Bronchial epithelial cell (primary cell): ENCODE measurements around the gene NCSTN. TPM values are rescaled to one million over a fixed set of nuclear protein-coding genes. Genes with fewer than 3 reads are reported as not detected.

ENCODE experiments used
- DNase-seq: peaks from one replicate; pipeline ENCODE4 v3.0.0-alpha.2; 2010; ENCODE audit warnings: low read depth
- FAIRE-seq: peaks from 2 replicates; lab custom pipeline; 2011; peaks lifted over from hg19 to GRCh38; lab: Jason Lieb, UNC
- H3K27me3 ChIP-seq: 2 replicates; pipeline ENCODE4 v1.5.1; 2011; ENCODE audit warnings: low read length; ENCODE audit not compliant: control insufficient read depth, insufficient read depth
- H3K36me3 ChIP-seq: 2 replicates; pipeline ENCODE4 v1.5.1; 2011; ENCODE audit warnings: low read length; ENCODE audit not compliant: control insufficient read depth, insufficient read depth
- H3K4me3 ChIP-seq: 2 replicates; pipeline ENCODE4 v1.5.1; 2011; ENCODE audit warnings: mild to moderate bottlenecking, low read depth, low read length, control low read depth
- total RNA-seq: library from RNA; depleted of rRNA; stranded (reverse); fragments of >200 nt; gene quantifications from 2 replicates; pipeline ENCODE4 v1.2.1, GENCODE V29; 2014
- TF ChIP-seq, protein P1 (sequence below): IDR thresholded peaks from 2 replicates; pipeline ENCODE4 v1.5.1; 2011; ENCODE audit warnings: mild to moderate bottlenecking, moderate library complexity, low read length, control low read depth, inconsistent platforms; ENCODE audit not compliant: insufficient read depth, severe bottlenecking

The NCSTN gene
- total RNA-seq, 1 donor from 2014 or later = 27.9 TPM

DNA sequence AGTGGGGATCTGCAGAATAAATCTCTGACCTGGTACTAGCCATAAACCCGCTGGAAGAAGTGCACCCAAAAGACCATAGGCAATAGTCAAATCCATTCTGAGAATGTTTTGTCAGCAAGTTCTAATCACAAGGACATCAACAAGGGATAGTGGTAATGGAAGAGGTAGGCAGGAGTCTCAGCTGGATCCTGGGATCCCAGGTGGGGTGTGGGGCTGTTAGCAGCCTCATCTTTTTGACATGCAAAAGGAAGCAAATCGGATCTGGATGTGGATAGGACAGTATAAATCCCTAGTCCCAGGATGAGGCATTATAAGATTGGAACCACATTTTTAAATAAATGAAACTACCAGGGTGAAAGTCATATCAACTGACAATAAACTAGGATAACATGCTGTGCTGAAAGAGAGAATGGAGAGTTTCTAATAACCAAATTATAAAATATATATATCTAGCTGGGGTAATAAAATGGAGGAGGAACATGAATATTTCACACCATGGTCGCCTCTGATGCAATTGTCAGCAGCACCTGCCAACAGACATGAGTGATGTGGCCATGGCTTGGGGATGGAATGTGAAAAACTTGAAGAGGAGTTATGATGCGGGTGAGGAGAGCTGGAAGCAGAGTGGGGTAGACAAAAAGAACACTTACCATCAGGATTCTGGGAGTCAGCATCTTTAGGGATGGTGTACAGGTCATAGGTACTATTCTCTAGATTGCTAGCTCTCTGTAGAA is 34.6 kb upstream of the NCSTN start:
- peaks cover 32% of the 10 kb centered on the region for H3K36me3 ChIP-seq
- DNase-seq = no peak
- FAIRE-seq = no peak

DNA sequence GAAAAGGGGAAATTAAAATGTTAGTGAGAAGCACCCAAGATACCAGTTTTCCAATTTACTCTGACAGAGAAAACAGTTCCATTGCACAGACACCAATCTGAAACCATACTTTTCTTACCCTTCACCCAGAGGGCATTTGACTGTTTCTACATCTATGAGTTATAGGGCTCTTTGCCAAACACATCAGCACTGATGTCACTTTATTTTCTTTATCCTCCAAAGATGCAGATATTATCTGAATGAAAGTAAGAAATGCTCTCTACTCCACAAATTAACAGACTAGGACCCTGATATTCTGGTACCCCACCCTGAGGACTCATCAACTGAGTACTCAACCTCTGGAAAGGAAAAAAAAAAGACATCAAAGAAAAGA is 34.0 kb upstream of the NCSTN start:
- Histone ChIP-seq H3K36me3 (peaks cover 34% of the 10 kb centered on the region), H3K4me3 (no peak overlapping the region), H3K27me3 (no peaks in the 10 kb centered on the region)
- FAIRE-seq = no peak
- TF ChIP-seq, protein P1, sequence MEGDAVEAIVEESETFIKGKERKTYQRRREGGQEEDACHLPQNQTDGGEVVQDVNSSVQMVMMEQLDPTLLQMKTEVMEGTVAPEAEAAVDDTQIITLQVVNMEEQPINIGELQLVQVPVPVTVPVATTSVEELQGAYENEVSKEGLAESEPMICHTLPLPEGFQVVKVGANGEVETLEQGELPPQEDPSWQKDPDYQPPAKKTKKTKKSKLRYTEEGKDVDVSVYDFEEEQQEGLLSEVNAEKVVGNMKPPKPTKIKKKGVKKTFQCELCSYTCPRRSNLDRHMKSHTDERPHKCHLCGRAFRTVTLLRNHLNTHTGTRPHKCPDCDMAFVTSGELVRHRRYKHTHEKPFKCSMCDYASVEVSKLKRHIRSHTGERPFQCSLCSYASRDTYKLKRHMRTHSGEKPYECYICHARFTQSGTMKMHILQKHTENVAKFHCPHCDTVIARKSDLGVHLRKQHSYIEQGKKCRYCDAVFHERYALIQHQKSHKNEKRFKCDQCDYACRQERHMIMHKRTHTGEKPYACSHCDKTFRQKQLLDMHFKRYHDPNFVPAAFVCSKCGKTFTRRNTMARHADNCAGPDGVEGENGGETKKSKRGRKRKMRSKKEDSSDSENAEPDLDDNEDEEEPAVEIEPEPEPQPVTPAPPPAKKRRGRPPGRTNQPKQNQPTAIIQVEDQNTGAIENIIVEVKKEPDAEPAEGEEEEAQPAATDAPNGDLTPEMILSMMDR = no peak
- peak; percentile 10 for DNase-seq

More for the DNA sequence above, 34.6 kb upstream of the NCSTN start:
- TF ChIP-seq, protein P1 = no peak
- H3K4me3 ChIP-seq = no peak overlapping the region
- no peaks in the 10 kb centered on the region for H3K27me3 ChIP-seq

DNA sequence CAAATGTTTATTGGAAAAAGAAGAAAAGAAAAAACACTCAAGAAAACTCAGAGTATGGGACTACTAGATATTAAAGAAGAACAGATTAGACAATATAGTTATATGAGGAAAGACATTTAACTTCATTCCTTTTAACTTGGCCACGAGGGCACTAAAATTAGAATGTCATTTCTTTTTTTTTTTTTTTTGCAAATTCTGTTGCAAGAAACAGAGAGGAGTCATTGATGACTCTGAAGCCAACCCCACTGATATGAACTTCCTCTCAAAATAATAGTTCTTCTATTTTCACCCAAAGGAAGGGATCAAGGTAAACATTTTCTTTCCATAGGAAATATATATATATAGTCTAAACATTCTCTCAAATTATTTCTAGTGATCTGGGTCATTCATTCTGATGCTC is 33.6 kb upstream of the NCSTN start:
- Histone ChIP-seq H3K4me3 (no peak overlapping the region), H3K36me3 (peaks cover 34% of the 10 kb centered on the region), H3K27me3 (no peaks in the 10 kb centered on the region)
- FAIRE-seq (no peak), DNase-seq (no peak)
- TF ChIP-seq, protein P1 = no peak

DNA sequence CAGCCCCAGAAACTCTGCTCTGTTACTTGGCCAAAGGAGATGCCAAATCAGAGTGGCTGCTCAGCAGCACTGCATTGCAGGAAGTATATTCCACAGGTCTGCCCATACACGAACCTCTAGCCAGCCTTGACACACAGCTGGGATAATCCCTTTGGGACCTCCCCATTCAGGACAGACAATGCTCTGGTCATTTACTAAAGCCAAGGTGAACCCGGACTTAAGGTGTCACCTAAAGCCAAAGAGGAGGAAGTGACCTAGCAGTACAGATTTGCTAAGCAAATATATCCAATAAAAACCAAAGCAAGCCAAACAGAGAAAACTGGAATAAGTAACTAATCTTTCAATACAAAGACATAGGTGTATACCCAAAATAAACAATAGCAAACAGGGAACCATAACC is 27.8 kb upstream of the NCSTN start:
- peaks cover 15% of the 10 kb centered on the region for H3K36me3 ChIP-seq
- H3K27me3 ChIP-seq = no peaks in the 10 kb centered on the region
- H3K4me3 ChIP-seq = no peak overlapping the region
- DNase-seq = no peak
- no peak for FAIRE-seq
- TF ChIP-seq, protein P1 = no peak

DNA sequence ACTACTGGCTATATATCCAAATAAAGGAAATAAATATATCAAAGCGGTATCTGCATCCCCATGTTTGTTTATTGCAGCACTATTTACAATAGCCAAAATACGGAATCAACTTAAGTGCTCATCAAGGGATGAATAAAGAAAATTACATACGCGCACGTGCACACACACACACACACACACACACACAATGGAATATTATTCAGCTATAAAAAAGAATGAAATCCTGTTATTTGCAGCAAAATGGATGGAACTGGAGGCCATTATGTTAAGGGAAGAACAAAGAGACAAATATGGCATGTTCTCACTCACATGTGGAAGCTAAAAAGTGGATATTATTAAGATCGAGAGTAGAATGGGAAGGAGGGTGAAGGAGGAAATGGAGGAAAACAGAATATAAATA is 20.4 kb upstream of the NCSTN start:
- H3K27me3 ChIP-seq = no peaks in the 10 kb centered on the region
- FAIRE-seq = no peak
- peaks cover 6% of the 10 kb centered on the region for H3K36me3 ChIP-seq
- TF ChIP-seq, protein P1 = no peak
- H3K4me3 ChIP-seq = no peak overlapping the region
- DNase-seq = no peak

DNA sequence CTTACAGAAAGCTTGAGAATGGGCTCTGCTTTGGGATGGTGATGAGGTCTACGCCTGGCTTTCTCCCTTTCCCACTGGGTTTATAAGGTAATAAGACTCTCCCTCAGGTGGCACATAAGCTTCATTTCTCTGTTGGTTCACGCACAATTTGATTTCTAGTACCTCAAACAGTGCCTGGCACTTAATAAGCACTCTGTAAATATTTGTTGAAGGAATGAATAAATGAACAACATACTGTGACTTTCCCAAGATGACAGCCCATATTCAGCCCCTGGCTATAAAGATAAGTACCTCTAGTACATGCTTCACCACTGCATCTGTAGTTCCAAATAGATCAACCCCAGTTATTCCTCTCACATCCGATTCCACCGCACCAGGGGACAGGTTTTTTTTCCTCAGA is 17.9 kb upstream of the NCSTN start:
- Histone ChIP-seq H3K27me3 (no peaks in the 10 kb centered on the region), H3K36me3 (peaks cover 14% of the 10 kb centered on the region), H3K4me3 (no peak overlapping the region)
- FAIRE-seq = no peak
- TF ChIP-seq, protein P1 = no peak
- DNase-seq = no peak
